SIG-M5 treated with dmso at 0.1 percent for 504 hours (cell line): ENCODE data around the gene KIR3DL1.
"Not testable (repeated sequence)": the region's sequence is repeated elsewhere in the genome, so short reads cannot be mapped to it uniquely, and the experiment has no call there.

Experiments
- DNase-seq: peaks from one replicate; lab custom pipeline; 2025; ENCODE audit not compliant: unreplicated experiment; lab: John Stamatoyannopoulos, UW

The KIR3DL1 gene

GRCh38 chr19:54806516-54806838, 9.8 kb upstream of the KIR3DL1 start:
- DNase-seq = no peak

DNA sequence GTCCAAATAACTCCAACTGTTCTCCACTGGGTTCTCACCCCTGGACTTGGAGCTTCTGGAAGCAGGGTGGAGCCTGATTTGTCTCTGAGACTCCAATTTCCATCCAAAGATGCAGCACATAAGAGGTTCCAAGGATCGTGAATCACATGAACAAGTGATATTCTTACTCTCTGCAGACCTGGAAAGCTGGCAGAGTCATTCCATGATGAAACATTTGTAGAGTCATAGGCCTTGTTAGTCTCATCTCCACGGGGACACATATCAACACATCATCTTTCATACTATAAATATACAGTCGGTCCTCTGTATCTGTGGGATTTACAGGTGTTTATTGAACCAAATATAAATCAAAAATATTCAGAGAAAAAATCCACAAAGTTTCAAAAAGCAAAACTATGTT, 1.7 kb upstream of the KIR3DL1 start:
- DNase-seq = not testable (repeated sequence)

GRCh38 chr19:54817670-54818536, 1.6 kb downstream of the KIR3DL1 start:
- DNase-seq = no peak

DNA sequence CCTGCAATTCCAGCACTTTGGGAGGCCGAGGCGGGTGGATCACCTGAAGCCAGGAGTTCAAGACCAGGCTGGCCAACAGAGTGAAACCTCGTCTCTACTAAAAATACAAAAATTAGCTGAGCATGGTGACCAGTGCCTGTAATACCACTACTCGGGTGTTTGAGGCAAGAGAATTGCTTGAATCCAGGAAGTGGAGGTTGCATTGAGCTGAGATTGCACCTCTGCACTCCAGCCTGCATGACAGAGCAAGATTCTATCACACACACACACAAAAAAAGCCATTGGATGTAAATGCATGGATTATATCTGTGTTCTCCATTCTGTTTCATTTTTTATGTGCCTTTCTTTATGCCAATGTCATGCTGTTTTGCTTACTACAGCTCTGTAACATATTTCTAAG, 8.1 kb downstream of the KIR3DL1 start:
- not testable (repeated sequence) for DNase-seq

- peak; percentile 33 for DNase-seq
Observed at GRCh38 chr19:54825326-54825725, 9.1 kb downstream of the KIR3DL1 start.

DNA sequence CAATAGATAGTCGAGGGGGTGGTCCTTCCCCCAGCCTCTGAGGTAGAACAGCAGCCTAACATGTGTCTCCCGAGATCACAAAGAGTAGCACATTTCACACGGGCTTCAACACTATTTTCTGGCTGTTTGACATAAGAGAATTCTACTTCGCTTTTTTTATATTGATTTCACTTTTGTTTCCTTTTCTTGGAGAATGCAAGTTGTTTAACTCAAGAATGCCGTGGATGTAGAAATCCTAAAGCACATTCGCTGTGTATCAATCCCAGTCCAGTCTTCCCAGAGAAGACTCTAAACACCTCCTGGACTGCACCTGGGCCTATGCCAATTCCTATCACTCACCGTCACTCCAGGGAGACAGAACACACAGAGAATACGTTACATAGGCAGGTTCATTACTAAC, 11.8 kb downstream of the KIR3DL1 start:
- not testable (repeated sequence) for DNase-seq

GRCh38 chr19:54832496-54832895, 16.2 kb downstream of the KIR3DL1 start, which contains the start of gene KIR2DS4:
TSS of gene KIR2DS4 (plus strand) at chr19:54832676.
- DNase-seq = not testable (repeated sequence)

- DNase-seq = not testable (repeated sequence)
Observed at GRCh38 chr19:54835126-54835525, 18.9 kb downstream of the KIR3DL1 start.

DNA sequence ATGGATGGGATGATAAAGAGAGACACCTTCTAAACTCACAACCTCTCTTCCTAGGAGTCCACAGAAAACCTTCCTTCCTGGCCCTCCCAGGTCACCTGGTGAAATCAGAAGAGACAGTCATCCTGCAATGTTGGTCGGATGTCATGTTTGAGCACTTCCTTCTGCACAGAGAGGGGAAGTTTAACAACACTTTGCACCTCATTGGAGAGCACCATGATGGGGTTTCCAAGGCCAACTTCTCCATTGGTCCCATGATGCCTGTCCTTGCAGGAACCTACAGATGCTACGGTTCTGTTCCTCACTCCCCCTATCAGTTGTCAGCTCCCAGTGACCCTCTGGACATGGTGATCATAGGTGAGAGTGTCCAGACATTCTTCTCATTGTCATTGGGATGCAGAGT, 21.3 kb downstream of the KIR3DL1 start:
- DNase-seq = not testable (repeated sequence)

DNA sequence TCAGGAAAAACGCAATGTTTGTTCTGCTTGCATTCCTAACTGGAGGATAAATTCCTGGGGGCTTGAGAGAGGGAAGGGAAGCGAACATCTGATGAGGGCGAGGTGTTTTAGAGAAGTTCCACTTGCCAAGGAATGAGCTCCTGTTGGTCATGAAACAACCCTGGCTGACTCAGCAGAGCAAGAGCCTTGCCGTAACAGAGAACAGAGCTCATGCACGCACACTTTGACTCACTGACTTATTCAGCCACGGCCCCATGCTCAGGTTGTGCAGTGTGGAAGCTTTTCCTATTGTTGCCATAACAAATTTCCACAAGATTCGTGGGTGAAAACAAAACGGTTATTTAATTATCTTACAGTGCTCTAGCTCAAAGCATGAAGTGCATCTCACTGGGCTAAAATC, 26.9 kb downstream of the KIR3DL1 start:
- DNase-seq = not testable (repeated sequence)

DNA sequence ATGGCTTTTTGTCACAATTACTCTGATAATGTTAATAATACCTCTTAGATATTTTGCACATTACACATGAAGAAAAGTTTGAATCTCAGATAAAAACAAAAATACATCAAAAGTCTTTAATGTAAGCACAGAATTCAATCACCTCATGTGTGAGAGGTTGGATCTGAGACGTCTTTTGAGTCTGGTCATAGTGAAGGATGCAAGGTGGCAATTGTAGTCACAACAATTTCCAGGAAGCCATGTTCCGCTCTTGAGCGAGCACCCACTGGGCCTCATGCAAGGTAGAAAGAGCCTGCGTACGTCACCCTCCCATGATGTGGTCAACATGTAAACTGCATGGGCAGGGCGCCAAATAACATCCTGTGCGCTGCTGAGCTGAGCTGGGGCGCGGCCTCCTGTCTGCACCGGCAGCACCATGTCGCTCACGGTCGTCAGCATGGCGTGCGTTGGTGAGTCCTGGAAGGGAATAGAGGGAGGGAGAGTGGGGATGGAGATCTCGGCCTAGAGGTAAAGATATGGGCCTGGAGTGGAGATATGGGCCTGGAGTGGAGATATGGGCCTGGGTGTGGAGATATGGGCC, 33.9 kb downstream of the KIR3DL1 start, which contains the start of gene KIR3DL2:
Gene KIR3DL2, plus strand, starts transcription at position 383 of the 580 bp plus-strand sequence. Its CDS starts 33 bp downstream, at position 416.
- not testable (repeated sequence) for DNase-seq

DNA sequence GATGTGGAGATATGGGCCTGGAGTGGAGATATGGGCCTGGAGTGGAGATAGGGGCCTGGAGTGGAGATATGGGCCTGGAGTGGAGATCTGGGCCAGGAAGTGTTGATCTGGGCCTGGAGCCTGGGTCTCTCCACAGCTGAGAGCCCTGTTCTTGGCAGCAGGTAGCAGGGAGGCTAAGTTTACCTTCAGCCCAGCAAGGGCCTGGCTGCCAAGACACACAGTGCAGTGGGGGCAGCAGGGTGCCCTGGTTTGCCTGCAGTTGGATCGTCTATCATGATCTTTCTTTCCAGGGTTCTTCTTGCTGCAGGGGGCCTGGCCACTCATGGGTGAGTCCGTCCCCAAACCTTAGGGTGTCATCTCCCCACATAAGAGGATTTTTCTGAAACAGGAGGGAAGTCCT, 34.7 kb downstream of the KIR3DL1 start:
- no peak for DNase-seq

GRCh38 chr19:54851353-54851752, 35.1 kb downstream of the KIR3DL1 start:
- no peak for DNase-seq

DNA sequence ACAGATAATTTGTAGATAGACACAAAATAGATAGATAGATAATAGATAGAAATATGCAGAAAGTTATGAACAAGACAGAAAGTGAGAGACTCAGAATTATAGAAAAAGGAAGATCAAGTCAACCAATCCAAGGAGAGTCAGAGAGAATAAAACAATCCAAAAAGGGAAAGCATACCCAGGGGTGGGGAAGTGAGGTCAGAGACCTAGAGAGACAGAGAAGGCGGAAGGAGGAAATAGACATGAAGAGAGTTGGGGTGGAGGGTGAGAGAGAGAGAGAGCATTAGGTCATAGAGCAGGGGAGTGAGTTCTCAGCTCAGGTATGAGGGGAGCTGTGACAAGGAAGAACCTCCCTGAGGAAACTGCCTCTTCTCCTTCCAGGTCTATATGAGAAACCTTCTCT, 39.0 kb downstream of the KIR3DL1 start:
- not testable (repeated sequence) for DNase-seq

GRCh38 chr19:54858476-54858875, 42.2 kb downstream of the KIR3DL1 start:
- DNase-seq = not testable (repeated sequence)

DNA sequence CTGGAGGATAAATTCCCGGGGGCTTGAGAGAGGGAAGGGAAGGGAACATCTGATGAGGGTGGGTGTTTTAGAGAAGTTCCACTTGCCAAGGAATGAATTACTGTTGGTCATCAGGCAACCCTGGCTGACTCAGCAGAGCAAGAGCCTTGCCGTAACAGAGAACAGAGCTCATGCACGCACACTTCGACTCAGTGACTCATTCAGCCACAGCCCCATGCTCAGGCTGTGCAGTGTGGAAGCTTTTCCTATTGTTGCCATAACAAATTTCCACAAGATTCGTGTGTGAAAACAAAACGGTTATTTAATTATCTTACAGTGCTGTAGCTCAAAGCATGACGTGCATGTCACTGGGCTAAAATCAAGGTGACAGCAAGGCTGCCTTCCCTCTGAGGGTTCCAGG, 43.2 kb downstream of the KIR3DL1 start:
- DNase-seq = peak; percentile 48

DNA sequence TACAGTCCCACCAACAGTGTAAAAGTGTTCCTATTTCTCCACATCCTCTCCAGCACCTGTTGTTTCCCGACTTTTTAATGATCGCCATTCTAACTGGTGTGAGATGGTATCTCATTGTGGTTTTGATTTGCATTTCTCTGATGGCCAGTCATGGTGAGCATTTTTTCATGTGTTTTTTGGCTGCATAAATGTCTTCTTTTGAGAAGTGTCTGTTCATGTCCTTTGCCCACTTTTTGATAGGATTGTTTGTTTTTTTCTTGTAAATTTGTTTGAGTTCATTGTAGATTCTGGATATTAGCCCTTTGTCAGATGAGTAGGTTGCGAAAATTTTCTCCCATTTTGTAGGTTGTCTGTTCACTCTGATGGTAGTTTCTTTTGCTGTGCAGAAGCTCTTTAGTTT, 47.2 kb downstream of the KIR3DL1 start:
- DNase-seq = not testable (repeated sequence)

- DNase-seq = no peak
Observed at GRCh38 chr19:54871696-54872095, 55.4 kb downstream of the KIR3DL1 start.

GRCh38 chr19:54873990-54874389, 57.7 kb downstream of the KIR3DL1 start, which contains the start of gene FCAR:
TSS of gene FCAR (plus strand) at chr19:54874235. CDS start at chr19:54874290, 55 bp downstream.
- peak; percentile 82 for DNase-seq

- DNase-seq = peak; percentile 80
Observed at GRCh38 chr19:54875506-54875905, 59.2 kb downstream of the KIR3DL1 start.

DNA sequence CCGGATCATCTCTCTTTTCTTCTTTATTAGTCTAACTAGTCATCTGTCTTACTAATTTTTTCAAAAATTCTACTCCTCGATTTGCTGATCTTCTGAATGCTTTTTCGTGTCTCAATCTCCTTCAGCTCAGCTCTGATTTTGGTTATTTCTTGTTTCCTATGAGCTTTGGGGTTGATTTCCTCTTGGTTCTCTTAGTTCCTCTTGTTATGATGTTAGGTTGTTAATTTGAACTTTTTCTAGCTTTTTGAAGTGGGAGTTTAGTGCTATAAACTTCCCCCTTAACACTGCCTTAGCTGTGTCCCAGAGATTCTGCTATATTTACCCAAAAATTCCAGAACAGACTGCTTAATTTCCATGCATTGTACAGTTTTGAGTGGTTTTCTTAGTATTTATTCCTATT, 61.2 kb downstream of the KIR3DL1 start:
- no peak for DNase-seq
